GM19025 (cell line): ENCODE results near the gene PDS5A.
"Not testable (repeated sequence)": the region's sequence is repeated elsewhere in the genome, so short reads cannot be mapped to it uniquely, and the experiment has no call there.

Experiments used
- ATAC-seq: cut with Tn5 transposase; IDR thresholded peaks from one replicate; pipeline ENCODE4 v1.9.1; 2021; ENCODE audit warnings: mild to moderate bottlenecking, low read depth, moderate library complexity; ENCODE audit not compliant: unreplicated experiment

Gene PDS5A

DNA sequence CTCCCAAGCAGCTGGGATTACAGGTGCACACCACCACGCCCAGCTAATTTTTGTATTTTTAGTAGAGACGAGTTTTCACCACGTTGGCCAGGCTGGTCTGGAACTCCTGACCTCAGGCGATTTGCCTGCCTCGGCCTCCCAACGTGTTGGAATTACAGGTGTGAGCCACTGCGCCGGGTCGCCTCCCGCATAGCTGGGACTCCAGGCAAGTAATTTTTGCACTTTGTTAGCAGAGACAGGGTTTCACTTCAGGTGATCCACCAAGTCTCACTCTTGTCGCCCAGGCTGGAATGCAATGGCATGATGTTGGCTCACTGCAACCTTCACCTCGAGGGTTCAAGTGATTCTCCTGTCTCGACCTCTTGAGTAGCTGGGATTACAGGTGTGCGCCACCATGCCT lies 137.2 kb downstream of the PDS5A start:
- not testable (repeated sequence) for ATAC-seq

DNA sequence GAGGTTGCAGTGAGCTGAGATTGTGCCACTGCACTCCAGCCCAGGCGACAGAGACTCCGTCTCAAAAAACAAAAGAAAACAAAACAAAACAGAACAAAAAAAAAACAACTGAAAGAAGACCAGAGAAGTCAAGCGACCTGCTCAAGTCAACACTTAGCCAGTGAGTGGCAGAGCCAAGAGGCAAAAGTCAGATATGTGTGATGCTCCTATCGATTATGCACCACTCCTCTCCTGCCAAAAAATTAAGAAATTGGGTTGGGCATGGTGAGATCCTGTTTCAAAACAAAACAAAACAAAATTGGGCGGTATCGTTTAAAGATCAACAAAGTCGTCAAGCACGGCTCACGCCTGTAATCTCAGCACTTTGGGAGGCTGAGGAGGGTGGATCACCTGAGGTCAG lies 137.7 kb downstream of the PDS5A start:
- ATAC-seq: no peak

DNA sequence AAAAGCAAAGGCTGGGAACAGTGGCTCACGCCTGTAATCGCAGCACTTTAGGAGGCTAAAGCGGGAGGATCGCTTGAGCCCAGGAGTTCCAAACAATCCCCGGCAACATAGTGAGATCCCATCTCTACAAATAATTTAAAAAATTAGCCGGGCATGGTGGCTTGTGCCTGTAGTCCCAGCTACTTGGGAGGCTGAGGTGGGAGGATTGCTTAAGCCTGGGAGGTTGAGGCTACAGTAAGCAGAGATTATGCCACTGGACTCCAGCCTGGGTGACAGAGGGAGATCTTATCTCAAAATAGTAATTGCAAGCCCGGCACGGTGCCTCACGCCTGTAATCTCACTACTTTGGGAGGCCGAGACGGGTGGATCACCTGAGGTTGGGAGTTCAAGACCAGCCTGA lies 139.3 kb downstream of the PDS5A start:
- not testable (repeated sequence) for ATAC-seq

DNA sequence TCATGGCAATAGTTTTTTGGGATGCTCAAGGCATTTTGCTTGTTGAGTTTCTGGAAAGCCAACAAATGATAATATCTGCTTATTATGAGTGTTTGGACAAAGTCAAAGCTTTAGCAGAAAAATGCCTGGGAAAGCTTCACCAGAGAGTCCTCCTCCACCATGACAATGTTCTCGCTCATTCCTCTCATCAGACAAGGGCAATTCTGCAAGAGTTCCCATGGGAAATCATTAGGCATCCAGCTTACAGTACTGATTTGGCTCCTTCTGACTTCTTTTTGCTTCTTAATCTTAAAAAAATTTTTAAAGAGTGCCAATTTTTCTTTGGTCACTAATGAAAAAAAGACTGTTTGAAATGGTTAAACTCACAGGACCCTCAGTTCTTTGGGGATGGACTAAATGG lies 143.4 kb downstream of the PDS5A start:
- ATAC-seq: no peak

DNA sequence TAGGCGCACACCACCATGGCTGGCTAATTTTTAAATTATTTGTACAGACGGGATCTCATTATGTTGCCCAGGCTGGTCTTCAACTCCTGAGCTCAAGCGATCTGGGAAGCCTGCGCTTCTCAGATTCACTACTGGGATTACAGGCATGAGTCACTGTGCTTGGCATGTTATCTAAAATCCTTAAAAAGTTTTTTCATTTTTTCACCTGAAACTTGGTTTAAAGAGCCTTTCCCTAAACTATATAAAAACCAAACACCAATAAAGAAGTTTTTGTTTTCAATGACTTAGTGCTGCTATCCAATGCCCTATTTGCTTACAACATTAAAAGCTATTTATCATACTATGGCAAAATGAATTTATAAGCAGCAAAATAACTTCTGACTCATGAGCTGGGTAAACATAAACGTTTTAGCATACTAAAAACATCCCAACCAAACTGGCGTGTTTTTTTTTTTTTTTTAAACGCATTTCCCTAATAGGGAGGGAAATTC lies 151.9 kb downstream of the PDS5A start:
- ATAC-seq: no peak

DNA sequence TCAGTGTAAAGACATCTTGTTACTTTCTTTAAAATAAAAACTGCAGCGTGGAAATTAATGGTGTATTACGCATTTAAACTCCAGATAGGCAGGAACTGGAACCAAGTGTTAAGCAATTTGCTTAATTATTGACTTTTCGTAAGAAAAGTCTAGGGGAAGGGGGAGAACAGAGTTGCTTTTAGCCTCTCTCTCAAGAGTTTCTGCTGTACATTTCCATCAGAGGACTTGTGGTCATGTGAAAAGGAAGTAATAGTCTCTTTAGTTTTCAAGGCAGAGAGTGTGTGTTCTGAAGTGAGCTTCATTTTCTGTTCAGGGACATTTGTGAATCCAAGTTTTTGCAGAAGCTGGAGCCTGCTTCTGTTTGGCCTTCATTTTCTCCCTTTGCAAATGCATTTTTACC lies 152.6 kb downstream of the PDS5A start:
- ATAC-seq: no peak

DNA sequence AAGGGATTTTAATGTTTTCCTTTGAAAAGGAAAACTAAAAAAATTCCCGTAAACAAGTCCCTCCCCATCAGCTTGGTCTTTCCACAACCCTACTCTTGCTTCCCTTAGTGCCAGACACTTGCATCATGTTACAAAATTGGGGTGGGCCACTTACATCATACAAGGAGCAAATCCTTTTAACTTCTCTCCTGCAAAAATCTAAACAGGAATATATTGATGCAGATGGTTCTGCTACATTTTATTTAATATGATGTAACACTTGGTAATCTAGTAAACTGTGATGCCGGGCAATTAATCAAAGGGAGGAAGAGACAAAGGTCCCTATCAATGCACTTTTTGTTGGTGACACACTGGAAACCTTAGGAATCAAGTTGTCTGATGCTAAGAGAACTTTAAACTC lies 154.5 kb downstream of the PDS5A start:
- ATAC-seq: no peak

GRCh38 chr4:39822662-39823061 lies 155.0 kb downstream of the PDS5A start:
- ATAC-seq: no peak

DNA sequence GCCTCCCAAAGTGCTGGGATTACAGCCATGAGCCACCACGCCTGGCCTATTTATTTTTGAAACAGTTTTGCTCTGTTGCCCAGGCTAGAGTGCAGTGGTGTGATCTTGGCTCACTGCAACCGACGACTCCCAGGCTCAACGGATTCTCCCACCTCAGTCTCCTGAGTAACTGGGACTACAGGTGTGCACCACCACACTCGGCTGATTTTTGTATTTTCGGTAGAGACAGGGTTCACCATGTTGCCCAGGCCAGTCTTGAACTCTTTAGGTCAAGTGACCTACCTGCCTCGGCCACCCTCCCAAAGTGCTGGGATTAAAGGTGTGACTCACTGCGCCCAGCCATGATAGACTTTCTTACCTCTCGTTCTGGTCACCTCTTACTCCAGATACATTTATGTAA lies 155.8 kb downstream of the PDS5A start:
- ATAC-seq: no peak

- ATAC-seq: no peak
Observed at GRCh38 chr4:39820186-39820585, 157.5 kb downstream of the PDS5A start.

DNA sequence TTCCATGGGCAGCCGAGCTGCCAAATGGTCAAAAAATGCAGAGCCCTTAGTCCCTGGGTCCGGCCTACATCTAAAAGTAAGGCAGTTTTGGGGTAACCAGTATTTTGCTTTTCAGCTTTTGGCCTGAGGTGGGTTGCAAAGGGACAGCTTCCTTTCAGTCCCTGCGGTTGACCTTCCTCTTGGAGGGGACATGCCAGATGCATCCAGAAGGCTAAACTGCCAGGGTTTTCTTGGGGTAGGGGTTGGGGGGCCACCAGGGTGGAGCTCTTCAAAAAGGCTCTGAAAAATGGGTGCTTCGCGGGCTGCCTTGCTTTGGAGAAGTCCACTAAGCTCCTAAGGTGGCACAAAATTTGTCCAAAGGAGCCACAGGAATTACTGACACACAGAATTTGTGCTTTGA lies 159.1 kb downstream of the PDS5A start:
- ATAC-seq: no peak

DNA sequence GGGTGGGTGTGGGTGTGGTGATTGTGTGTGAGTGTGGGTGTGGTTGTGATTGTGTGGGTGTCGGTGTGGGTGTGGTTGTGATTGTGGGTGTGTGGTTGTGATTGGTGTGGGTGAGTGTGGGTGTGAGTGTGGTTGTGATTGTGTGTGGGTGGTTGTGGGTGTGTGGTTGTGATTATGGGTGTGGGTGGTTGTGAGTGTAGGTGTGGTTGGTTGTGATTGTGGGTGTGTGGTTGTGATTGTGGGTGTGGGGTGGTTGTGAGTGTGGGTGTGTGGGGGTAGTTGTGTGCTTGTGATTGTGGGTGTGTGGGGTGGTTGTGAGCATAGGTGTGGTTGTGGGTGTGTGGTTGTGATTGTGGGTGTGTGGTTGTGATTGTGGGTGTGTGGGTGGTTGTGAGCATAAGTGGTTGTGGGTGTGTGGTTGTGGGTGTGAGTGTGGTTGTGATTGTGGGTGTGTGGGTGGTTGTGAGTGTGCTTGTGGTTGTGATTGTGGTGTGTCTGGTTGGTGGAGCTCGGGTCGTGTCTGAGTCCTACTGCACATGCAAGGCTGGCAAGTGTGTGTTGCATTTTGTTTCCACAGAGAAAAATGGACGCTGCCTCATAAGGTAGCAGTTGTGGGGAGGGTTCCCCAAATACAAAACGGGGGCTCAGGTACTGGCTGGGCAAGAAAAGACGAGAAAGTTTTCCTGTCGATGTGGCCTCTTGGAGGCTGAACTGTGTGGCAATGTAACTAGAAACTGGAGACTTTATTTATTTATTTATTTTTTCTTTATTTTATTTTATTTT lies 163.1 kb downstream of the PDS5A start:
- ATAC-seq: no peak

- ATAC-seq: not testable (repeated sequence)
Observed at GRCh38 chr4:39813761-39814160, 163.9 kb downstream of the PDS5A start.

DNA sequence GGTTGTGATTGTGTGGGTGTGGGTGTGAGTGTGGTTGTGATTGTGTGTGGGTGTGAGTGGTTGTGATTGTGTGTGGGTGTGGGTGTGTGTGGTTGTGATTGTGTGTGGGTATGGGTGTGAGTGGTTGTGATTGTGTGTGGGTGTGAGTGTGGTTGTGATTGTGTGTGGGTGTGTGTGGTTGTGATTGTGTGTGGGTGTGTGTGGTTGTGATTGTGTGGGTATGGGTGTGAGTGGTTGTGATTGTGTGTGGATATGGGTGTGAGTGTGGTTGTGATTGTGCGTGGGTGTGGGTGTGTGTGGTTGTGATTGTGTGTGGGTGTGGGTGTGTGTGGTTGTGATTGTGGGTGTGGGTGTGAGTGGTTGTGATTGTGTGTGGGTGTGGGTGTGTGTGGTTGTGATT lies 164.7 kb downstream of the PDS5A start:
- ATAC-seq: not testable (repeated sequence)

GRCh38 chr4:39812500-39812899 lies 165.2 kb downstream of the PDS5A start:
- no peak for ATAC-seq

GRCh38 chr4:39808231-39808749 lies 169.4 kb downstream of the PDS5A start:
- ATAC-seq: no peak

DNA sequence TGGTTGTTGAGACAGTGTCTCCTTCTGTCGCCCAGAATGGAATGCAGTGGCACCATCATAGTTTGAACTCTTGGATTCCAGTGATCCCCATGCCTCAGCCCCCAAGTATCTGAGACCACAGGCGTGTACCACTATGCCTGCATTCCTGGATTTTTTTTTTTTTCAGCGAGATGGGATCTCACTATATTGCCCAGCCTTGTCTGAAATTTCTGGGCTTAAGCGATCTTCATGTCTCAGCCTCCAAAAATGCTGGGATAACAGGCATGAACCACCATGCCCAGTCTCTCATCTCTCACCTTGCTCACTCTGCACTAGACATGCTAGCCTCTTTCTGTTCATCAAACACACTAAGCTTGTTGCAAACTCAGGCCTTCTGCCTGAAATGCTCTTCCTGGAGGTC lies 175.7 kb downstream of the PDS5A start:
- no peak for ATAC-seq

DNA sequence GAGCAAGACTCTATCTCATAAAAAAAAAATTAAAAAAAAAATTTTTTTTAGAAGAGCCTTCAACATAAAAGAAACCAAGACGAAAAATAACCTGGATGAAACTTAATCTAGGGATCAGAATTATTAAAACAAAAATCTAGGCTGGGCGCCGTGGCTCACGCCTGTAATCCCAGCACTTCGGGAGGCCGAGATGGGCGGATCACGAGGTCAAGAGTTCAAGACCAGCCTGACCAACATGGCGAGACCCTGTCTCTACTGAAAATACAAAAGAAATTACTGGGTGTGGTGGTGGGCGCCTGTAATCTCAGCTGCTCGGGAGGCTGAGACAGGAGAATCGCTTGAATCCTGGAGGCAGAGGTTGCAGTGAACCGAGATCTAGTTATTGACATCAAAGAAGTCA lies 184.7 kb downstream of the PDS5A start:
- not testable (repeated sequence) for ATAC-seq

GRCh38 chr4:39792529-39792928 lies 185.2 kb downstream of the PDS5A start:
- no peak for ATAC-seq

- ATAC-seq: no peak
Observed at GRCh38 chr4:39792128-39792527, 185.6 kb downstream of the PDS5A start.

DNA sequence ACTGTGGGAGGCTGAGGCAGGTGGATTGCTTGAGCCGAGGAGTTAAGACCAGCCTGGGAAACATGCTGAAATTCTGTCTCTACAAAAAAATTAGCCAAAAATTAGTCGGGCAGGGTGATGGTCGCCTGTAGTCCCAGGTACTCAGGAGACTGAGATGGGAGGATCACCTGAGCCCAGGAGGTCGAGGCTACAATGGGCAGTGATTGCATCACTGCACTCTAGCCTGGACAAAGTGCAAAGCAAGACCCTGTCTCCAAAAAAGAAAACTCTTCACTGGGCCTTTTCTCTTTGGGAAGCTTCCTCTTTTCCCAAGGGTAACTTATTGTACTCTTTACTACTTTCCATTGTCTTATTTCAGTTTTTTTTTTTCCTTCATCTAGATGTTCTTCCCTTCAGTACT lies 190.9 kb downstream of the PDS5A start:
- no peak for ATAC-seq

GRCh38 chr4:39785083-39785482 lies 192.6 kb downstream of the PDS5A start:
- no peak for ATAC-seq
